GM12878 (cell line): ENCODE results near the gene ADAMTSL5. TPM values are rescaled to one million over a fixed set of nuclear protein-coding genes. Genes with fewer than 3 reads are reported as not detected.

Experiments
- ATAC-seq: fragments of 200-7000 bp; cut with Tn5 transposase; 3 replicates; pipeline ENCODE4 v1.9.1; 2020; ENCODE audit warnings: mild to moderate bottlenecking, moderate library complexity
- BruUV-seq: library from RNA; stranded (reverse); fragments of 400-500 nt; replicated peaks from 2 replicates; lab custom pipeline; 2021; lab: Mats Ljungman, UMichigan
- CTCF ChIA-PET: fragments of 300-600 bp; sonication (Branson Sonifier 250); formaldehyde crosslinking; extraction: SDS; loops from one replicate; lab custom pipeline; 2021; ENCODE audit warnings: inconsistent platforms; lab: Yijun Ruan, JAX
- POLR2A ChIA-PET: fragments of 350-600 bp; formaldehyde crosslinking; extraction: SDS; loops from one replicate; lab custom pipeline; 2021; ENCODE audit warnings: inconsistent platforms; lab: Charles Lee
- RAD21 ChIA-PET: fragments of 300-600 bp; sonication (Branson Sonifier 250); formaldehyde crosslinking; loops from one replicate; lab custom pipeline; 2023; ENCODE audit warnings: antibody characterized with exemption; ENCODE audit not compliant: unreplicated experiment; lab: Charles Lee
- SMC1A ChIA-PET: fragments of 300-600 bp; sonication (Branson Sonifier 250); formaldehyde crosslinking; loops from one replicate; lab custom pipeline; 2023; ENCODE audit not compliant: unreplicated experiment, uncharacterized antibody; lab: Charles Lee
- DNase-seq: peaks from one replicate; pipeline ENCODE4 v3.0.0-alpha.2; 2011; ENCODE audit warnings: low read depth, low spot score
- FAIRE-seq: peaks from 3 replicates; lab custom pipeline; 2011; peaks lifted over from hg19 to GRCh38; lab: Jason Lieb, UNC
- H2AFZ ChIP-seq: 2 replicates; pipeline ENCODE4 v1.6.0; 2011; ENCODE audit warnings: low read depth, low read length, control low read depth; ENCODE audit not compliant: control insufficient read depth
- H3K27ac ChIP-seq: 2 replicates; pipeline ENCODE4 v1.5.1; 2011; ENCODE audit warnings: control low read depth; ENCODE audit not compliant: control insufficient read depth, insufficient read depth
- H3K27me3 ChIP-seq, 2 experiments: replicated peaks in 1 of 2; 2 replicates each; pipeline versions ENCODE4 v1.6.0 to v1.6.1; 2011; ENCODE audit warnings: low read length in 1 of 2; ENCODE audit not compliant: control insufficient read depth in 2 of 2, insufficient read depth in 2 of 2
- H3K36me3 ChIP-seq, 2 experiments: 2 replicates each; pipeline ENCODE4 v1.5.1; 2011; ENCODE audit warnings: low read length in 1 of 2; ENCODE audit not compliant: control insufficient read depth in 2 of 2, insufficient read depth in 2 of 2
- H3K4me1 ChIP-seq: 2 replicates; pipeline ENCODE4 v1.6.1; 2011; ENCODE audit warnings: mild to moderate bottlenecking, low read length, moderate library complexity, mixed read lengths; ENCODE audit not compliant: control insufficient read depth, insufficient read depth
- H3K4me2 ChIP-seq: 2 replicates; pipeline ENCODE4 v1.6.0; 2011; ENCODE audit warnings: control low read depth; ENCODE audit not compliant: control insufficient read depth, insufficient read depth
- H3K4me3 ChIP-seq: fragments of 200-600 bp; sonication (generic); 2 replicates; pipeline ENCODE4 v1.5.1; 2016
- H3K79me2 ChIP-seq: 2 replicates; pipeline ENCODE4 v1.6.0; 2011; ENCODE audit warnings: low read length; ENCODE audit not compliant: control insufficient read depth, insufficient read depth
- H3K9ac ChIP-seq: 2 replicates; pipeline ENCODE4 v1.8.0; 2011; ENCODE audit warnings: low read length, control low read depth, mixed read lengths; ENCODE audit not compliant: control insufficient read depth, insufficient read depth
- H3K9me3 ChIP-seq: replicated peaks from 3 replicates; pipeline ENCODE4 v1.5.1; 2011; ENCODE audit warnings: mild to moderate bottlenecking, low read length; ENCODE audit not compliant: control insufficient read depth, insufficient read depth
- H4K20me1 ChIP-seq: 2 replicates; pipeline ENCODE4 v1.6.0; 2011; ENCODE audit not compliant: control insufficient read depth, insufficient read depth
- EZH2 ChIP-seq: IDR thresholded peaks from 2 replicates; pipeline ENCODE4 v1.6.1; 2012; ENCODE audit warnings: low read depth, mild to moderate bottlenecking, control low read depth, inconsistent platforms, low read length, borderline replicate concordance; ENCODE audit not compliant: control insufficient read depth
- NRF1 ChIP-seq: conservative IDR thresholded peaks from 2 replicates; pipeline ENCODE4 v1.6.1; 2011; ENCODE audit warnings: mild to moderate bottlenecking, low read depth, low read length, improper control_type of control experiment
- POLR2A ChIP-seq: IDR thresholded peaks from 2 replicates; pipeline ENCODE4 v1.6.1; 2011; ENCODE audit warnings: low read depth, mild to moderate bottlenecking, low read length
- RELA ChIP-seq: fragments of 450-650 bp; IDR thresholded peaks from 2 replicates; pipeline ENCODE4 v1.8.0; 2014; ENCODE audit warnings: borderline replicate concordance; ENCODE audit not compliant: partially characterized antibody
- TARDBP ChIP-seq: IDR thresholded peaks from 2 replicates; pipeline ENCODE4 v1.6.1; 2016; ENCODE audit warnings: borderline replicate concordance
- WGBS: methylation state at CpG from one replicate; pipeline ENCODE4 v1.1.6; 2016; ENCODE audit warnings: low lambda C conversion rate; ENCODE audit not compliant: insufficient replicate concordance, insufficient coverage; ENCODE audit errors: missing lambda C conversion rate; 5-methylcytosine and 5-hydroxymethylcytosine counted together
- in situ Hi-C: fragments of 300-500 bp; cut with MboI; formaldehyde crosslinking; loops from 9 replicates; pipeline ENCODE4 v1.14.3; 2018; ENCODE audit warnings: mixed read lengths
- intact Hi-C: fragments of 100-400 bp; cut with micrococcal nuclease; formaldehyde crosslinking; loops from one replicate; pipeline ENCODE4 v1.14.2; 2022; ENCODE audit not compliant: unreplicated experiment
- polyA plus RNA-seq, 11 experiments: library from polyadenylated mRNA; depleted of rRNA in 4 of 11; unstranded in 6 of 11; stranded (reverse) in 5 of 11; fragments of >200 nt; fragmentation: Nextera tagmentation in 4 of 11; fragmentation: Illumina TruSeq in 1 of 11; extraction: Ambion mirVana in 4 of 11; extraction: Trizol in 1 of 11; gene quantifications; 1 replicate in 1 of 11; 2 replicates in 10 of 11; pipeline versions ENCODE4 v1.2.1 to v1.2.3, GENCODE V29; 2011 to 2016; ENCODE audit warnings: inconsistent platforms in 2 of 11, missing spikeins in 2 of 11, low read depth in 1 of 11
- total RNA-seq, 4 experiments: library from RNA; depleted of rRNA in 3 of 4; stranded (reverse); fragments of >200 nt in 3 of 4; fragmentation: Illumina TruSeq in 1 of 4; extraction: Trizol in 1 of 4; gene quantifications; 2 replicates each; pipeline versions ENCODE4 v1.2.1 to v1.2.3, GENCODE V29; 2013 to 2021
- TF ChIP-seq, protein P1 (sequence below): IDR thresholded peaks from 2 replicates; pipeline ENCODE4 v1.6.1; 2012; ENCODE audit warnings: low read length, inconsistent platforms
- TF ChIP-seq, protein P2 (sequence below): IDR thresholded peaks from 2 replicates; pipeline ENCODE4 v1.6.1; 2011; ENCODE audit warnings: mild to moderate bottlenecking, low read depth, low read length, moderate library complexity; ENCODE audit not compliant: insufficient replicate concordance

The ADAMTSL5 gene
- total and polyA plus RNA-seq, 10 of the 15 experiments (the other 5 are each of a cell fraction or from before 2014, with no cell fraction given) = 0.04 to 0.83 (median 0.32) TPM; not detected in 4

DNA sequence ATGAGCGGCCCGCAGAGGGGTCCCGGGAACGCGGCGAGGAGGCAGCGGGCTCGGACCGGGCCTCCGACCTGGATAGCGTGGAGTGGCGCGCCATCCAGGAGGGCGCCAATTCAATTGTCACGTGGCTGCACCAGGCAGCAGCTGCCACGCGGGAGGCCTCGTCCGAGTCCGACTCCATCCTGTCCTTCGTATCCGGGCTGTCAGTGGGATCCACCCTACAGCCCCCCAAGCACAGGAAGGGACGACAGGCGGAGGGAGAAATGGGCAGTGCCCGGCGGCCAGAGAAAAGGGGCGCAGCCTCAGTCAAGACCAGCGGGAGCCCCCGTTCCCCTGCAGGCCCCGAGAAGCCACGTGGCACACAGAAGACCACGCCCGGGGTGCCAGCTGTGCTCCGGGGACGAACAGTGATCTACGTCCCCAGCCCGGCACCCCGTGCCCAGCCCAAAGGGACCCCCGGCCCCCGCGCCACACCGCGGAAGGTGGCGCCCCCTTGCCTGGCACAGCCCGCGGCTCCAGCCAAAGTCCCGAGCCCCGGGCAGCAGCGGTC is 44.5 kb downstream of the ADAMTSL5 start:
- H3K9ac ChIP-seq = no peak overlapping the region
- no peak overlapping the region for H2AFZ ChIP-seq
- SMC1A ChIA-PET = no interaction called here
- TF ChIP-seq EZH2 (0 out of 2 replicates have a peak, but pooled peaks have one; percentile 35), NRF1 (no peak), POLR2A (0 out of 2 replicates have a peak, but pooled peaks have one; percentile 18), RELA (no peak), TARDBP (no peak)
- TF ChIP-seq, protein P1, sequence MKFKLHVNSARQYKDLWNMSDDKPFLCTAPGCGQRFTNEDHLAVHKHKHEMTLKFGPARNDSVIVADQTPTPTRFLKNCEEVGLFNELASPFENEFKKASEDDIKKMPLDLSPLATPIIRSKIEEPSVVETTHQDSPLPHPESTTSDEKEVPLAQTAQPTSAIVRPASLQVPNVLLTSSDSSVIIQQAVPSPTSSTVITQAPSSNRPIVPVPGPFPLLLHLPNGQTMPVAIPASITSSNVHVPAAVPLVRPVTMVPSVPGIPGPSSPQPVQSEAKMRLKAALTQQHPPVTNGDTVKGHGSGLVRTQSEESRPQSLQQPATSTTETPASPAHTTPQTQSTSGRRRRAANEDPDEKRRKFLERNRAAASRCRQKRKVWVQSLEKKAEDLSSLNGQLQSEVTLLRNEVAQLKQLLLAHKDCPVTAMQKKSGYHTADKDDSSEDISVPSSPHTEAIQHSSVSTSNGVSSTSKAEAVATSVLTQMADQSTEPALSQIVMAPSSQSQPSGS = no peak
- TF ChIP-seq, protein P2, sequence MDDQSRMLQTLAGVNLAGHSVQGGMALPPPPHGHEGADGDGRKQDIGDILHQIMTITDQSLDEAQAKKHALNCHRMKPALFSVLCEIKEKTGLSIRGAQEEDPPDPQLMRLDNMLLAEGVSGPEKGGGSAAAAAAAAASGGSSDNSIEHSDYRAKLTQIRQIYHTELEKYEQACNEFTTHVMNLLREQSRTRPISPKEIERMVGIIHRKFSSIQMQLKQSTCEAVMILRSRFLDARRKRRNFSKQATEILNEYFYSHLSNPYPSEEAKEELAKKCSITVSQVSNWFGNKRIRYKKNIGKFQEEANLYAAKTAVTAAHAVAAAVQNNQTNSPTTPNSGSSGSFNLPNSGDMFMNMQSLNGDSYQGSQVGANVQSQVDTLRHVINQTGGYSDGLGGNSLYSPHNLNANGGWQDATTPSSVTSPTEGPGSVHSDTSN = no peak
- CTCF ChIA-PET = no interaction called here
- H3K4me1 ChIP-seq = peaks cover 7% of the 10 kb centered on the region
- H3K4me2 ChIP-seq = no peak overlapping the region
- FAIRE-seq (no peak), ATAC-seq (no peak), DNase-seq (no peak)
- in situ Hi-C loops = no loop called here
- RAD21 ChIA-PET = no interaction called here
- no peaks in the 10 kb centered on the region for H3K79me2 ChIP-seq
- H3K27ac ChIP-seq = no peak overlapping the region
- intact Hi-C loops = no loop called here
- H3K4me3 ChIP-seq = no peak overlapping the region
- peaks cover 10 to 27% of the 10 kb centered on the region in 2 experiments for H3K27me3 ChIP-seq
- H4K20me1 ChIP-seq = peaks cover 7% of the 10 kb centered on the region
- whole genome bisulfite sequencing = 27% methylated on average over 37 of the region's 49 CpGs
- no TSS peak for BruUV-seq
- no peaks in the 10 kb centered on the region for H3K9me3 ChIP-seq
- POLR2A ChIA-PET = no interaction called here
- no peaks in the 10 kb centered on the region for H3K36me3 ChIP-seq
